SK-N-SH treated with all-trans-retinoic acid at 6 μM for 48 hours (cell line): ENCODE results near the gene AP2A2.

Experiments used
- ATAC-seq: fragments of 200-7000 bp; cut with Tn5 transposase; 3 replicates; pipeline ENCODE4 v1.9.1; 2020; ENCODE audit warnings: mild to moderate bottlenecking, moderate library complexity
- ARNTL ChIP-seq: fragments of 450-650 bp; formaldehyde crosslinking; IDR thresholded peaks from 2 replicates; pipeline ENCODE4 v1.5.0; 2020; ENCODE audit warnings: low read depth, mild to moderate bottlenecking, moderate library complexity, borderline replicate concordance
- BACH2 ChIP-seq: fragments of 250-450 bp; sonication (Bioruptor Pico); IDR thresholded peaks from 2 replicates; pipeline ENCODE4 v1.9.0; 2021; ENCODE audit warnings: mild to moderate bottlenecking, borderline replicate concordance
- CREB5 ChIP-seq: fragments of 250-450 bp; sonication (Bioruptor Pico); IDR thresholded peaks from 2 replicates; pipeline ENCODE4 v1.5.1; 2020; ENCODE audit warnings: low read depth, mild to moderate bottlenecking, moderate library complexity
- CSDC2 ChIP-seq: fragments of 250-450 bp; sonication (Bioruptor Pico); IDR thresholded peaks from 2 replicates; pipeline ENCODE4 v1.5.0; 2020; ENCODE audit warnings: mild to moderate bottlenecking, moderate library complexity
- CSRNP3 ChIP-seq: fragments of 250-450 bp; sonication (Bioruptor Pico); IDR thresholded peaks from 2 replicates; pipeline ENCODE4 v1.5.1; 2021; ENCODE audit warnings: mild to moderate bottlenecking, moderate library complexity
- ESRRG ChIP-seq: fragments of 250-450 bp; sonication (Bioruptor Pico); IDR thresholded peaks from 2 replicates; pipeline ENCODE4 v1.6.1; 2021; ENCODE audit warnings: mild to moderate bottlenecking
- GLIS3 ChIP-seq: fragments of 250-450 bp; sonication (Bioruptor Pico); IDR thresholded peaks from 2 replicates; pipeline ENCODE4 v1.5.0; 2020; ENCODE audit warnings: mild to moderate bottlenecking, moderate library complexity
- ISL1 ChIP-seq: fragments of 250-450 bp; sonication (Bioruptor Pico); IDR thresholded peaks from 2 replicates; pipeline ENCODE4 v2.1.2; 2022; ENCODE audit warnings: mild to moderate bottlenecking, moderate library complexity
- PATZ1 ChIP-seq: fragments of 250-450 bp; sonication (Bioruptor Pico); IDR thresholded peaks from 2 replicates; pipeline ENCODE4 v1.8.0; 2020; ENCODE audit warnings: mild to moderate bottlenecking, moderate library complexity, borderline replicate concordance
- PPARA ChIP-seq: fragments of 250-450 bp; sonication (Bioruptor Pico); IDR thresholded peaks from 2 replicates; pipeline ENCODE4 v1.5.0; 2020; ENCODE audit warnings: mild to moderate bottlenecking, borderline replicate concordance
- RARB ChIP-seq: fragments of 250-450 bp; sonication (Bioruptor Pico); IDR thresholded peaks from 2 replicates; pipeline ENCODE4 v1.8.0; 2021; ENCODE audit warnings: mild to moderate bottlenecking, moderate library complexity
- SNAI2 ChIP-seq: fragments of 250-450 bp; sonication (Bioruptor Pico); IDR thresholded peaks from 2 replicates; pipeline ENCODE4 v1.5.0; 2020; ENCODE audit warnings: mild to moderate bottlenecking, moderate library complexity
- TCF4 ChIP-seq: fragments of 250-450 bp; sonication (Bioruptor Pico); IDR thresholded peaks from 2 replicates; pipeline ENCODE4 v1.8.0; 2021; ENCODE audit warnings: mild to moderate bottlenecking, moderate library complexity, borderline replicate concordance
- TOX ChIP-seq: fragments of 250-450 bp; sonication (Bioruptor Pico); IDR thresholded peaks from 2 replicates; pipeline ENCODE4 v1.8.0; 2021; ENCODE audit warnings: mild to moderate bottlenecking, moderate library complexity, borderline replicate concordance
- ZC3H10 ChIP-seq: fragments of 250-450 bp; sonication (Bioruptor Pico); IDR thresholded peaks from 2 replicates; pipeline ENCODE4 v1.5.1; 2021; ENCODE audit warnings: mild to moderate bottlenecking, moderate library complexity
- ZFP3 ChIP-seq: fragments of 250-450 bp; sonication (Bioruptor Pico); IDR thresholded peaks from 2 replicates; pipeline ENCODE4 v1.5.0; 2020; ENCODE audit warnings: mild to moderate bottlenecking, moderate library complexity
- ZFP30 ChIP-seq: fragments of 450-650 bp; formaldehyde crosslinking; IDR thresholded peaks from 2 replicates; pipeline ENCODE4 v1.5.0; 2022; ENCODE audit warnings: mild to moderate bottlenecking, moderate library complexity
- ZNF565 ChIP-seq: fragments of 450-650 bp; formaldehyde crosslinking; conservative IDR thresholded peaks from 2 replicates; pipeline ENCODE4 v1.5.0; 2020; ENCODE audit warnings: low read depth, mild to moderate bottlenecking, moderate library complexity
- ZNF70 ChIP-seq: fragments of 450-650 bp; formaldehyde crosslinking; IDR thresholded peaks from 2 replicates; pipeline ENCODE4 v1.5.0; 2020; ENCODE audit warnings: mild to moderate bottlenecking, moderate library complexity
- ZNF8 ChIP-seq: fragments of 450-650 bp; formaldehyde crosslinking; IDR thresholded peaks from 2 replicates; pipeline ENCODE4 v1.5.0; 2020; ENCODE audit warnings: mild to moderate bottlenecking, moderate library complexity
- TF ChIP-seq, protein P1 (sequence below): fragments of 250-450 bp; sonication (Bioruptor Pico); IDR thresholded peaks from 2 replicates; pipeline ENCODE4 v1.5.0; 2020; ENCODE audit warnings: mild to moderate bottlenecking, moderate library complexity
- TF ChIP-seq, protein P2 (sequence below): fragments of 250-450 bp; sonication (Bioruptor Pico); IDR thresholded peaks from 2 replicates; pipeline ENCODE4 v1.8.0; 2021; ENCODE audit warnings: low read depth, mild to moderate bottlenecking, moderate library complexity, borderline replicate concordance

The AP2A2 gene

DNA sequence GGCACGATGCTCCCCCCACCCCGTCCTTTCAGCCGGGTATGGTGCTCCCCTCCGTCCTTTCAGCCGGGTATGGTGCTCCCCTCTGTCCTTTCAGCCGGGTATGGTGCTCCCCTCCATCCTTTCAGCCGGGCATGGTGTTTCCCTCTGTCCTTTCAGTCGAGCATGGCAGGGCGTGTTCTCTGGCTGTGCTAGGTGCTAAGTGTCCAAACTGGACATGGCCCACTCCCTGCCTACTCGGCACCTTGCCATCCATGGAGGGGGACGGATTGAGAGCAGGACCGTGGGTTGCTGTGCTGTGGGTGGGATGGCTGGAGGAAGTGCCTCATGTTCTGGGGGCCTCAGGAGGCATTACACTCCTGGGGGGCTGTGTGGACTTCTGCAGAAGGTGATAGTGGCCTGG is 65.4 kb downstream of the AP2A2 start:
- no peak for ATAC-seq
- no peak for TF ChIP-seq ISL1
- no peak for TF ChIP-seq GLIS3
- no peak for TF ChIP-seq CSRNP3 (CRISPR knock-in tag)
- no peak for TF ChIP-seq ZNF8 (CRISPR knock-in tag)
- no peak for TF ChIP-seq ESRRG (CRISPR knock-in tag)
- no peak for TF ChIP-seq BACH2 (CRISPR knock-in tag)
- TF ChIP-seq PATZ1 (CRISPR knock-in tag) = no peak
- TF ChIP-seq ZNF70 (CRISPR knock-in tag) = no peak
- no peak for TF ChIP-seq ZC3H10 (CRISPR knock-in tag)
- no peak for TF ChIP-seq ZNF565 (CRISPR knock-in tag)
- no peak for TF ChIP-seq CSDC2 (CRISPR knock-in tag)
- TF ChIP-seq RARB (CRISPR knock-in tag) = no peak
- TF ChIP-seq, protein P1, sequence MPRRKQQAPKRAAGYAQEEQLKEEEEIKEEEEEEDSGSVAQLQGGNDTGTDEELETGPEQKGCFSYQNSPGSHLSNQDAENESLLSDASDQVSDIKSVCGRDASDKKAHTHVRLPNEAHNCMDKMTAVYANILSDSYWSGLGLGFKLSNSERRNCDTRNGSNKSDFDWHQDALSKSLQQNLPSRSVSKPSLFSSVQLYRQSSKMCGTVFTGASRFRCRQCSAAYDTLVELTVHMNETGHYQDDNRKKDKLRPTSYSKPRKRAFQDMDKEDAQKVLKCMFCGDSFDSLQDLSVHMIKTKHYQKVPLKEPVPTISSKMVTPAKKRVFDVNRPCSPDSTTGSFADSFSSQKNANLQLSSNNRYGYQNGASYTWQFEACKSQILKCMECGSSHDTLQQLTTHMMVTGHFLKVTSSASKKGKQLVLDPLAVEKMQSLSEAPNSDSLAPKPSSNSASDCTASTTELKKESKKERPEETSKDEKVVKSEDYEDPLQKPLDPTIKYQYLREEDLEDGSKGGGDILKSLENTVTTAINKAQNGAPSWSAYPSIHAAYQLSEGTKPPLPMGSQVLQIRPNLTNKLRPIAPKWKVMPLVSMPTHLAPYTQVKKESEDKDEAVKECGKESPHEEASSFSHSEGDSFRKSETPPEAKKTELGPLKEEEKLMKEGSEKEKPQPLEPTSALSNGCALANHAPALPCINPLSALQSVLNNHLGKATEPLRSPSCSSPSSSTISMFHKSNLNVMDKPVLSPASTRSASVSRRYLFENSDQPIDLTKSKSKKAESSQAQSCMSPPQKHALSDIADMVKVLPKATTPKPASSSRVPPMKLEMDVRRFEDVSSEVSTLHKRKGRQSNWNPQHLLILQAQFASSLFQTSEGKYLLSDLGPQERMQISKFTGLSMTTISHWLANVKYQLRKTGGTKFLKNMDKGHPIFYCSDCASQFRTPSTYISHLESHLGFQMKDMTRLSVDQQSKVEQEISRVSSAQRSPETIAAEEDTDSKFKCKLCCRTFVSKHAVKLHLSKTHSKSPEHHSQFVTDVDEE (CRISPR knock-in tag) = no peak
- no peak for TF ChIP-seq PPARA (CRISPR knock-in tag)
- TF ChIP-seq ZFP3 (CRISPR knock-in tag) = no peak

- TF ChIP-seq TCF4 (CRISPR knock-in tag) (no peak), ARNTL (CRISPR knock-in tag) (no peak), RARB (CRISPR knock-in tag) (no peak), ZFP3 (CRISPR knock-in tag) (no peak), ESRRG (CRISPR knock-in tag) (no peak), TOX (CRISPR knock-in tag) (no peak), PATZ1 (CRISPR knock-in tag) (no peak), CREB5 (CRISPR knock-in tag) (no peak), ZNF565 (CRISPR knock-in tag) (no peak), ISL1 (no peak), ZNF8 (CRISPR knock-in tag) (no peak), CSRNP3 (CRISPR knock-in tag) (no peak), BACH2 (CRISPR knock-in tag) (no peak), PPARA (CRISPR knock-in tag) (no peak), ZFP30 (CRISPR knock-in tag) (no peak), CSDC2 (CRISPR knock-in tag) (no peak), ZNF70 (CRISPR knock-in tag) (no peak), SNAI2 (CRISPR knock-in tag) (no peak)
- TF ChIP-seq, protein P1 (CRISPR knock-in tag) = no peak
- TF ChIP-seq, protein P2, sequence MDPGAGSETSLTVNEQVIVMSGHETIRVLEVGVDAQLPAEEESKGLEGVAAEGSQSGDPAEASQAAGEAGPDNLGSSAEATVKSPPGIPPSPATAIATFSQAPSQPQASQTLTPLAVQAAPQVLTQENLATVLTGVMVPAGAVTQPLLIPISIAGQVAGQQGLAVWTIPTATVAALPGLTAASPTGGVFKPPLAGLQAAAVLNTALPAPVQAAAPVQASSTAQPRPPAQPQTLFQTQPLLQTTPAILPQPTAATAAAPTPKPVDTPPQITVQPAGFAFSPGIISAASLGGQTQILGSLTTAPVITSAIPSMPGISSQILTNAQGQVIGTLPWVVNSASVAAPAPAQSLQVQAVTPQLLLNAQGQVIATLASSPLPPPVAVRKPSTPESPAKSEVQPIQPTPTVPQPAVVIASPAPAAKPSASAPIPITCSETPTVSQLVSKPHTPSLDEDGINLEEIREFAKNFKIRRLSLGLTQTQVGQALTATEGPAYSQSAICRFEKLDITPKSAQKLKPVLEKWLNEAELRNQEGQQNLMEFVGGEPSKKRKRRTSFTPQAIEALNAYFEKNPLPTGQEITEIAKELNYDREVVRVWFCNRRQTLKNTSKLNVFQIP (CRISPR knock-in tag) = no peak
- no peak for ATAC-seq
These were observed 66.1 kb downstream of the AP2A2 start for GRCh38 chr11:991711-992307.
